ENCODE measurements around the gene NCOA7.
"Not testable (repeated sequence)": the region's sequence is repeated elsewhere in the genome, so short reads cannot be mapped to it uniquely, and the experiment has no call there.

NCOA7 gene

GRCh38 chr6:125792680-125793079, 1.9 kb downstream of the NCOA7 start:
- DNase-seq = no peak

GRCh38 chr6:125793280-125793679, 2.5 kb downstream of the NCOA7 start:
- DNase-seq = no peak

GRCh38 chr6:125793863-125794262, 3.1 kb downstream of the NCOA7 start:
- DNase-seq = no peak

- DNase-seq = no peak
Measured at GRCh38 chr6:125794342-125795137, 3.8 kb downstream of the NCOA7 start.

GRCh38 chr6:125795301-125795700, 4.5 kb downstream of the NCOA7 start:
- no peak for DNase-seq

- DNase-seq = no peak
Measured at GRCh38 chr6:125797120-125797885, 6.5 kb downstream of the NCOA7 start.

GRCh38 chr6:125797886-125798444, 7.2 kb downstream of the NCOA7 start:
- no peak for DNase-seq

GRCh38 chr6:125798734-125799508, 8.2 kb downstream of the NCOA7 start:
- DNase-seq = no peak

- no peak for DNase-seq
Measured at GRCh38 chr6:125802383-125802782, 11.6 kb downstream of the NCOA7 start.

GRCh38 chr6:125802943-125803377, 12.2 kb downstream of the NCOA7 start:
- DNase-seq = no peak

GRCh38 chr6:125804264-125804663, 13.5 kb downstream of the NCOA7 start:
- no peak for DNase-seq

GRCh38 chr6:125804866-125805425, 14.2 kb downstream of the NCOA7 start:
- DNase-seq = not testable (repeated sequence)

GRCh38 chr6:125806813-125807212, 16.1 kb downstream of the NCOA7 start:
- no peak for DNase-seq

- no peak for DNase-seq
Measured at GRCh38 chr6:125807293-125807692, 16.5 kb downstream of the NCOA7 start.

- no peak for DNase-seq
Measured at GRCh38 chr6:125808060-125808459, 17.3 kb downstream of the NCOA7 start.

GRCh38 chr6:125808591-125808990, 17.8 kb downstream of the NCOA7 start:
- no peak for DNase-seq

- no peak for DNase-seq
Measured at GRCh38 chr6:125809570-125810170, 18.9 kb downstream of the NCOA7 start.

- DNase-seq = peak; percentile 25
Measured at GRCh38 chr6:125810445-125810844, 19.7 kb downstream of the NCOA7 start.

- DNase-seq = no peak
Measured at GRCh38 chr6:125811259-125811658, 20.5 kb downstream of the NCOA7 start.

GRCh38 chr6:125812394-125813292, 21.9 kb downstream of the NCOA7 start:
- no peak for DNase-seq

- no peak for DNase-seq
Measured at GRCh38 chr6:125814481-125814880, 23.7 kb downstream of the NCOA7 start.
